Activated CD8-positive, alpha-beta memory T cell treated with anti-CD3 and anti-CD28 coated beads, Interleukin-2, amount 50 U/mL, for 24 hours (primary cell): Measurements from ENCODE around the gene ADGRL2.

Experiments used
- DNase-seq: peaks from one replicate; pipeline ENCODE4 v3.0.0-alpha.2; 2020; ENCODE audit errors: extremely low read depth

Gene ADGRL2

DNA sequence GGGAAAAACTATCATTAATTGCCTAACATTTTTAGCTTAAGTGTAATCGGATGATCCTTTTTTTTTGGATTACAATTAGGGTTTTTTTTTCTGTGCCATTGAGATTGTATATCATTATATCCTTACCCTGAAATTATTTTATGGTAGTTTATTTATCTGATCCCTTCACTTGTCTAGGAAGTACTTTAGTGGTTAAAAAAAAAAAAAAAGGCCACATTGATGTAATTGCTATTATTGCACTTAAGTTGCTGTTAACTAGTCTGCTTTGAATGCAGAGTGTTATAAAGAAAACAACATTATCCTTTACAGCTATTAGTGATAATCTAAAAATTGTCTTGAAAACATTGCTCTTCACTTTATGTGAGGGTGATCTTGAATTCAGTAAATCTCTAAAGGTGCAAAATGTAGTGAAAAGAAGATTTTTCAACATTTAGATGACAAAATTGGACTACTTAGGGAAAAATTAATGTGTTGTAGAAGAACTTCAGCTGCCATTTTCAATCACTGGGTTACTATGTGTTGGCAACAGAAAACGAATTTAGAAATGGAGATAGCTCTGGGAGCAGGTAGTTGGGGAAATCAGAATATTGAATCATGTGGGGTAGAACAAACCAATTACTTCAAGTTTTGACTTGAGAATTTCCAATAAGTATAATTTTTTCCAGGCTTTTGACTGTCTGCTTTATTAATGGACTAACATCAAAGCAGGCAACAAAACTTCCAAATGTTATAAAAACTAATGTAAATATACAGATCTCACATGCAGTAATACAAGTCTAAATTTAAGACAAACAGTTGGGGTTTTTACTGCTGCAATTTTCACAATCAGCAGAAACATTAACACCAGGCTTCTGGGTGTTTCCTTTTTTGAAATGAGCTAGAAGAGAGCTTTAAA is 5.0 kb downstream of the ADGRL2 start:
- no peak for DNase-seq

- DNase-seq: no peak
Measured at GRCh38 chr1:81806432-81806770, 5.7 kb downstream of the ADGRL2 start.

DNA sequence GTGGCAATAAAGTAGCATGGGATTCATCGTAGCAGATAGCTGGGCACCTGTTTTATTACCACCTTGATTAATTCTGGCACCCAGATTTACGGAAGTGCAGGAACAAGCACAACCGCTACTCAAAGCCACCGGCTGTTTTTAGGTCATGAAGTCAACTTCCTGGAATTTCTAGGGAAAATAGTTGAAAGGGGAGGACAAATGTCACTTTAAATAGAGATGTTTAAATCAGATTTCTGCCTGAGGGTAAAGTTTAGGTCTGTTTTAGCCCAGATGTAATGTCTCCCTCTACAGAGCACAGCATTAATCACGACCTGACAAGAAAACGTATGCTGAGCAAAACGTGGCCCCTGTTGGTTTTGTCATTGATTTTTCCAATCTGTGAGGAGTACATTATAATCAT is 8.0 kb downstream of the ADGRL2 start:
- no peak for DNase-seq

DNA sequence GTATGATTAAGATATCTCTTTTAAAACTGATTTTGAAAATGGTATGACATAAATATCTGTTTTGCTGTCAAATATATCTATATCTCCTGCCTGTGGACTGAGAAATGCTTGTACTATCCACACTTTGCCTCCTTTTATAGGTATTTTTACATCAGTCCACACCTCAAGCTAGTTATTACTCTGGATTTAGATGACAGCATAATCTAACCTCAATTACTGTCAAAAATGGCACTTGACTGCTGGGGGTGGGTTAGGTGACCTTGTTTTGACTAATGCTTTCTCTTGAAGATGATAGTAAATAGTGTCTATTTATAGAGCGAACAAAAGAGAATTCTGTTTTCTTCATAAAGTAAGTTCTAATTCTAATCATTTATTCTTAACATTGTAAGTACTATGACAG is 9.1 kb downstream of the ADGRL2 start:
- DNase-seq: no peak

DNA sequence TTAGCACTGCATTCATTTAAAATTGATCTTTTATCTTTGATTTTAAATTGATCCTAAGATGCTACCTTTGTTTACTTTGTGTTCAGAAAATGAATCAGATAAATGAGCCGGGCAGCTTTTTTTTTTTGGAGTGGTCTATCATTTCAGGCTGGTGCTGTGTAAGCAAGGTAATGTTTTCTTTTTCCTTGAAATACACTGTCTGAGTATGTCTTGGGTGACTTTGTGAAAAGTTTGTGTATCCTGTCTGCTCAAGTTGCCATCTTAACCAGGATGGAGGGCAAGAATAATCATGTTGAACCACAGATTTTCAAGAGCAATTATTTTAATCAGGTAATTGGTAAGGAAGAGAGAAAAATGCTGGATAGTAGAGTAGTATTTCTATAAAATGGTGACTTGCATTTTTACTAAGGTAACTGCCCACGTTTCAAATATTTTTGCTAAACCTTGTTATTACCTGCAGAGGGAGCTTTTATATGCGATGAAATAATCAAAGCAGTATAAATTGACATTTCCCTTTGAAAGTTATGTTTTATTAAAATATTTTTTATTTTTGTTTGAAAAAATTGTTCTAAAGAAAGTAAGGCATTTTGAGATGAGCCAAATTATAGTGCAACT is 11.1 kb downstream of the ADGRL2 start:
- no peak for DNase-seq

GRCh38 chr1:81812712-81813111 is 12.0 kb downstream of the ADGRL2 start:
- no peak for DNase-seq

GRCh38 chr1:81813691-81814090 is 13.0 kb downstream of the ADGRL2 start:
- no peak for DNase-seq

- no peak for DNase-seq
Measured at GRCh38 chr1:81819613-81820012, 18.9 kb downstream of the ADGRL2 start.

DNA sequence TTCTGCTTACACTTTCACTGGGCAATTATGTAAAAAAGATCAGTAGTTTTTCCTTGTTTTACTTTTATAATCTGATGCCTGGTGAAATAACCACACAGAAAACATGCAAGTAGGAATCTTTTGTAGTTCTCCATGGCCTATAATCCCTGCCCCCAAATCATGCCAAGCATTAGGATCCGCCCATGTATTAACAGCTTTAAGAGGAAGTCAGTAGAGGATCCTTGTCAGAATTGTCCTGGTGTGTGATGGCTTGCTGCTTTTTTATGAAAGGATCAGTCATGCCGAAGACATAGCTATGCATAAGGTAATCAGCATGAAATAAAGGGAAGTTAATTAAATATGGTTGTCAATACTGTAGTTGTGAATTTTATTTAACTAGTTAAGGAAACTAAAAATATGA is 20.0 kb downstream of the ADGRL2 start:
- DNase-seq: no peak

- DNase-seq: no peak
Measured at GRCh38 chr1:81823082-81823481, 22.3 kb downstream of the ADGRL2 start.

DNA sequence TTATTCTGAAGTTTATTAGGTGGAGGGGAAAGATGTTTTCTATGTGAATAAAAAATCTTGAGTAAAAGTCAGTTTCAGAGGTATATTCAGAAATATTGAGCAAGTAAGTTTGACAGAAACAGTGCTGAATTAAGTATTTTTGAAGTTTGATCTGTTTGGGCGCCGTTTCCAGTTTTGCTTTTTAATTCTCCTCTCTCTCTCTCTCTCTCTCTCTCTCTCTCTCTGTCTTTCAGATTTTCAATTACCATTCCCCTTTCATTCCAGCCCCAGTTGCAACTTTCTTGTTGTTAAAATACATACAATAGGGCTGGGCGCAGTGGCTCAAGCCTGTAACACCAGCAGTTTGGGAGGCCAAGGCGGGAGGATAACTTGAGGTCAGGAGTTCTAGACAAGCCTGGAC is 24.0 kb downstream of the ADGRL2 start:
- no peak for DNase-seq

GRCh38 chr1:81827942-81828341 is 27.2 kb downstream of the ADGRL2 start:
- DNase-seq: no peak

GRCh38 chr1:81832573-81832972 is 31.8 kb downstream of the ADGRL2 start:
- no peak for DNase-seq

DNA sequence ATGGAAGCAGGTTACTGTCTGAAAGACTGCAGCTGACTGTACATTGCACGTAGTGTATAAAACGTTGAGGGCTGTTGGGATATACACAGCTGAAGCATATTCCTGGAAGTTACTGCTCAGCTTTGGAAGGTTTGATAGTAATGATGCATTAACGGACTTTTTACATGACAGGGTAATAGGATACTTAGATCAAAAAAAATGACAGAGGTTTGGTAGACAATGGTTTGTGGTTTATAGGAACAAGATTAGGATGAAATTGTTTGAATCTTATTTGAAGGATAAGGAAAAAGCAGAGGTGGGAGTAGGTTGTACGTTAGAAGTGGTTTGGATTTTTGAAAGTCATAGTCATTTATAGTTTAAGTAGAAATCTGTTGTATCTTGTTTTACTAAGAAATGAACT is 33.0 kb downstream of the ADGRL2 start:
- DNase-seq: no peak

GRCh38 chr1:81834268-81834667 is 33.5 kb downstream of the ADGRL2 start:
- DNase-seq: no peak

- no peak for DNase-seq
Measured at GRCh38 chr1:81834921-81835698, 34.4 kb downstream of the ADGRL2 start.

- no peak for DNase-seq
Measured at GRCh38 chr1:81836007-81836626, 35.4 kb downstream of the ADGRL2 start.

DNA sequence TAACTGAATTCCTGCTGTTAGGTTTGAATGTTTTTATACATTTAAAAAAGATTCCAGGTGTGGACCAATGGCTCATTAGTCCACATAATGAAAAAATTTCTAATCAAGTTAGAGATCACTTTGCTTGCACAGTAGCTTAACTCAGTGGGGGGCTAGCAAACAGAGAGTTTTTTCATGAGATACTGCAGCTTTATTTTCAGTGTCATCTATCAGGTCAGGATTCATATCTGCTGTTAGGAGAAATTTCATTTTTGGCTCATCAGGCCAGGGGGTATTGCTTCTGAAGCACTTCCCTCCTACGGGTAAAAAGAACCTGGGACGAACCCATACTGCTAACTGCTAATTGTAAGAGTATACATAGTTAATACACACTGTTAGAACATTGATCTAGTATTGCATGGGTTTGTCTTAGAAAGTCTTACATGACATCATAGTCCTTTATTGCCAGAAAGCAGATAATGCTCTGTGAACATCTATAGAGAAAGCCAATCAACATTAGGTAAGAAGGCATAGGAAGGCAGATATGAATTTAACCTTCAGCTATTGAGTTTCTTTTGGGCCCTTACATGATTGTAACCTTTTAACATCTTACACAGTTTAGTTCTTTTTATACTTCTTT is 38.0 kb downstream of the ADGRL2 start:
- DNase-seq: no peak

GRCh38 chr1:81840805-81841204 is 40.1 kb downstream of the ADGRL2 start:
- DNase-seq: no peak

DNA sequence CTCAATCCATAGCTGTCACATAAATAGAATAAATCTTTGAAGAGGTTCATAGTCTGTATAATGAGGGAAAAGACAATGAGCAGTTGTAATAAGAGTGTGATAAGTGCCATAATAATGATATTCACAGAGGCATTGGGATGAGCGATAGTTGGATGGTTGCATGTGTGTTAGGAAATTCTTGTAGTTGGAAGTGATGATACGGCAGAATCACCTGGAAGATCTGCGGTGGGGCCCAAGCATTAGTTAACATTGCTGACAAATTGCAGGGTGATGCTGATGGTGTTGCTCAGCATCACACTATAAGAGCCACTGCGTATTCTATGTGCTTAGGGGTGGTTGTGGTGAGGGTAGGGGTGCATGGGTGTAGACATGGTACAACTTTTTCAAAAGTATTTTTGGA is 41.1 kb downstream of the ADGRL2 start:
- no peak for DNase-seq

DNA sequence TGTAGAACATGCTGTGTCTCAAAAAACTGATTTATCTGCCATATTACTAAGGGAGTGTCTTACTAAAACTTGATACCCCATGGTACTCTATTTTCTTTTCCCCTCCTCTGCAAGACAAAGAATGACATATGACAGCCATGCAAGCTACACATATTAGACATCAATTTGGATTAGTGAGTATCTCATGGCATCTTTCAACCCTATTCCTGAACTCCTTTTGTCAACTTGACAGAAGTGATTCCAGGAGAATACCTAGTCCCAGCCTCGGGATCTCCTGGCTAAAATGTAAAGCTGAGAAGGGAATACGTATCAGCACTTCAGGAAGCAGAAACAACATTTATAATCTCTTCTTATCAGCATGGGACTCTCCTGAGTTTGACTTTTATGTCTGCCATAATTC is 43.7 kb downstream of the ADGRL2 start:
- no peak for DNase-seq

DNA sequence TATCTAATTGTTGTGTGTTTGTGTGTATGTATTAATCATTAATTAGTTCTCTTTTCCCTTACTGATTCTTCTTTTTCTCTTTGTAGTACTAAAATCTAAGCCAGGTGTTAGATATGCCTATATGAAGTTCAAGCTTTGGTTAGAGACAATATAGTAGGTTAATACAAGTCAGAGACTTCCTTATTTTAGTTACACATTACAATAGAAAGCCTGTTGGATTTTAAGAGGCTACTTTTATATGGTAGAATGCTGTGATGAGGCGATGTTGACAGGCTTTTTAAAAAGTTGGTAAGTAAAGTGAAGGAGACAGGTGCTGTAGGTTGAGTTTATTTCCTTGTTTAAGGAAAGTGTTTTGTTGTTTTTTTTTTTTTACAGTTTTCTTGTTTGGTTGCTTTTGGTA is 45.9 kb downstream of the ADGRL2 start:
- no peak for DNase-seq
